Right forelimb (tissue), 1 donor: ENCODE measurements around the gene MAFF.
A peak's percentile ranks its signal among the peaks of the same experiment; 100 is the strongest.
"Not testable (repeated sequence)": the region's sequence is repeated elsewhere in the genome, so short reads cannot be mapped to it uniquely, and the experiment has no call there.

Experiments used
- DNase-seq: peaks from one replicate; pipeline ENCODE4 v3.0.0-alpha.2; 2018

The MAFF gene

GRCh38 chr22:38201711-38202436, at the start of gene MAFF:
Gene MAFF, plus strand, starts transcription at chr22:38201994. Its CDS starts 11,860 bp downstream, at chr22:38213854.
- DNase-seq: peak; percentile 95

- DNase-seq: peak; percentile 46
Measured at GRCh38 chr22:38153821-38154562, 47.8 kb upstream of the MAFF start.

GRCh38 chr22:38154563-38154915, 47.3 kb upstream of the MAFF start:
- DNase-seq: not testable (repeated sequence)

- DNase-seq: no peak
Measured at GRCh38 chr22:38155703-38156102, 46.1 kb upstream of the MAFF start.

GRCh38 chr22:38162881-38163843, 38.6 kb upstream of the MAFF start:
- peak; percentile 38 for DNase-seq

GRCh38 chr22:38163844-38164550, 37.8 kb upstream of the MAFF start:
- peak; percentile 33 for DNase-seq

- DNase-seq: peak; percentile 35
Measured at GRCh38 chr22:38164551-38164918, 37.3 kb upstream of the MAFF start.

GRCh38 chr22:38165922-38166593, 35.7 kb upstream of the MAFF start:
- peak; percentile 16 for DNase-seq

- DNase-seq: peak; percentile 30
Measured at GRCh38 chr22:38167988-38168407, 33.8 kb upstream of the MAFF start.

- DNase-seq: peak; percentile 28
Measured at GRCh38 chr22:38169116-38169515, 32.7 kb upstream of the MAFF start.

GRCh38 chr22:38170469-38170868, 31.3 kb upstream of the MAFF start:
- DNase-seq: peak; percentile 2

GRCh38 chr22:38171927-38172831, 29.6 kb upstream of the MAFF start:
- DNase-seq: peak; percentile 41

- peak; percentile 50 for DNase-seq
Measured at GRCh38 chr22:38172832-38173640, 28.8 kb upstream of the MAFF start.

GRCh38 chr22:38173641-38173906, 28.2 kb upstream of the MAFF start:
- no peak for DNase-seq

- peak; percentile 32 for DNase-seq
Measured at GRCh38 chr22:38174626-38175025, 27.2 kb upstream of the MAFF start.

GRCh38 chr22:38175206-38176118, 26.3 kb upstream of the MAFF start:
- peak; percentile 21 for DNase-seq

GRCh38 chr22:38176170-38176741, 25.5 kb upstream of the MAFF start:
- peak; percentile 60 for DNase-seq

GRCh38 chr22:38177044-38177443, 24.8 kb upstream of the MAFF start:
- peak; percentile 32 for DNase-seq

GRCh38 chr22:38177571-38177925, 24.2 kb upstream of the MAFF start:
- DNase-seq: not testable (repeated sequence)
